Activated effector memory CD4-positive, alpha-beta T cell treated with anti-CD3 and anti-CD28 coated beads, Interleukin-2, amount 50 U/mL, for 16 hours (primary cell): ENCODE measurements around the gene JOSD2.

ENCODE experiments used
- DNase-seq: peaks from one replicate; pipeline ENCODE4 v3.0.0-alpha.2; 2020

JOSD2 gene, protein sequence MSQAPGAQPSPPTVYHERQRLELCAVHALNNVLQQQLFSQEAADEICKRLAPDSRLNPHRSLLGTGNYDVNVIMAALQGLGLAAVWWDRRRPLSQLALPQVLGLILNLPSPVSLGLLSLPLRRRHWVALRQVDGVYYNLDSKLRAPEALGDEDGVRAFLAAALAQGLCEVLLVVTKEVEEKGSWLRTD

DNA sequence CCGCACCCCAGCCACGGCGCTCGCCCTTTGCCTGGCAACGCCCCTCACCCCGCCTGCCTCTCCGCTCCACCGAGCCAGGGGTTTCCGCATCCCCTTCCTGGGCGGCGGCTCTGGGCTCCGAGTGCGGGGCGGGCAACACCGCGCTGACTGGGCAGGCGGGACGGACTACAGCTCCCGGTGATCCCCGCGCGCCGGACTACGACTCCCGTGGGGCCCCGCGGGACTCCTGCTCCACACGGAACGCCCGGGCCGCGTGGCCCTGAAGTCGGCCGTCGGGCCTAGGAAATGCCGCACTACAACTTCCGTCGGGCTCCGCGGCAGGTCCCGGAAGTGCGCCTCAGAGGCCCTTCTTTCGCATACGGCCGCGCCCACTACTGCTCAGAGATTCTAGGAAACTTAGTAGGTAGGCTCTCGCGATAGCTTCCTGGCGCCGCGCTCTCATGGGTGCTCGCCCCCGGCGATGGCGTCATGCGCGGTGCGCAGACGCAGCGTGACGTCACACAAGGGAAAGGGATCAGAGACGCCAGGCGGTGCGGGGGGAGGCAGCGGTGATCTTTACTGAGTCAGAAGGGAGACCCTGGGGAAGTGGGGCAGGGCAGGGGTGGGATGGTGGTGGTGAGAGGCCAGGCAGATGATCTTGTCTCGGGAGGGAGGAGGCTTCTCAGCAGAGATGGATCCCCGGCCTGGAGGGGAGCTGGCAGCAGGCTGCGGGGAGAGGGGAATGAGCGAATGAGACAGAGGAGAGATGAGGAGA is at the start of gene JOSD2:
Gene JOSD2 (minus strand): TSS at position 123 of the 754 bp plus-strand sequence. CDS start 760 bp downstream, outside the sequence.
- DNase-seq, result peak; percentile 99

DNA sequence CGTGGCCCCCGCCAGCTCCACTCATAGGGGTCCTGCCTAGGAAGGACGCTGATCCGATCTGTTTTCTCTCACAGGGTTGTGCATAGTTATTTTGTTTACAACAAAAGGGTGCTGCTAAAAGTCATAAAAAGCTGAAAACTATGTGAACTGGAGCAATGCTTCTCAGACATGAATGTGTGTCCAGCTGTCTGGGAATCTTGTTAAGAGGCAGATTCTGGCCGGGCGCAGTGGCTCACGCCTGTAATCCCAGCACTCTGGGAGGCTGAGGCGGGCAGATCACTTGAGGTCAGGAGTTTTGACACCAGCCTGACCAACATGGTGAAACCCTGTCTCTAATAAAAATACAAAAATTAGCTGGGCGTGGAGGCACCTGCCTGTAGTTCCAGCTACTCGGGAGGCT is 48.6 kb upstream of the JOSD2 start:
- no peak for DNase-seq

DNA sequence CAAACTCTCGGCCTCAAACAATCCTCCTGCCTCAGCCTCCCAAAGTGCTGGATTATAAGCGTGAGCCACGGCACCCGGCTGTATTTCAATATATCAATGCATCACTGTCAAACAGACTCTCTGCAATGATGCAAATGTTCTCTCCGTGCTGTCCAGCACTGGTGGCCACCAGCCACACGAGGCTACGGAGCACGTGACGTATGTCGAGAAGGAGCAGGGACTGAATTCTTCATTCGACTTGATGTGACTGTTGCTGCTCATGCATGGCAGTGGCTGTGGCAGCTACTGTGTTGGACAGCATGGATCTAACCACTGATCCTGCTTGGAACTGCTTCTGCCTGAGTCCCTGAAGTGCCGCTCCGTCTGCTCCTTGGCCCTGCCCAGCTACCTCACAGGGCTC is 47.5 kb upstream of the JOSD2 start:
- DNase-seq, result no peak

DNA sequence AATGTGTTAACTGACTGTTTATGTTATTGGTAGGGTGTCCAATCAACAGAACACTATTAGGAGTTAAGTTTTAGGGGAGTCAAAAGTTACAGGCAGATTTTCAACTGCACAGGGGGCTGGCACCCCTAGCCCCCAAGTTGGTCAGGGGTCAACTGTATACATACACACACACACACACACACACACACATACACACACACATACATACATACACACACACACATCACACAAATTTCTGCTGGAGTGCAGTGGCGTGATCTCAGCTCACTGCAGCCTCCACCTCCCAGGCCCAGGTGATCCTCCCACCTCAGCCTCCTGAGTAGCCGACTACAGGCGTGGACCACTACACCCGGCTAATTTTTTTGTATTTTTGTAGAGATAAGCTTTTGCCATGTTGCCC is 47.0 kb upstream of the JOSD2 start:
- DNase-seq, result no peak

DNA sequence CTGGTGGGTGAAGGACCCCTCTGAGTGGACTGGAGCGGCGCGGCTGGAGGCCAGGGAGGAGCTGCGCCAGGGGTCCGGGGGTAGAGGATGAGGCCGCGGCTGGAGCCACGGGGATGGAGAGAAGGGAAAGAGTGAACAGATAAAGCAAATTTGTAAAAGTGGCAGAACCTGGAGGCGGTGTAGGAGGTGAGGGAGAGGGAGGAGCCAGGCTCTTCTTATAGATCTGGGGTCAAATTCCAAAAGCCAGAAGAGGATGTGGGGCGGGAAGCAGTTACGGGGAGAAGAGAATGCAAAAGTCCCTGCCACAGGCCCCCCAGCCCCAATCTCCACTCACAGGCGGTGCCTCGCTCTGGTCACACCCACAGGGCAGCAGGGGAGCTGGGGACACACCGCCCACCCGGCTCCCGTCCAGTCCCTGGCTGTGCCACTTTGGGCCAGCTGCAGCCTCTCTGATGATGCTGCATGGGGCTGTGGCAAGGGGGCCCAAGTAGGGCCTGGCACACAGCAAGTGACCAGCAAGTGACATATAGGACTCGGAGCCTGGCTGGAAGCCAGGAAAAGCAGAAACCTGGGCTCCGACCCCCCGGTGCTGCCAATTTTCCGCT is 46.1 kb upstream of the JOSD2 start:
- no peak for DNase-seq

DNA sequence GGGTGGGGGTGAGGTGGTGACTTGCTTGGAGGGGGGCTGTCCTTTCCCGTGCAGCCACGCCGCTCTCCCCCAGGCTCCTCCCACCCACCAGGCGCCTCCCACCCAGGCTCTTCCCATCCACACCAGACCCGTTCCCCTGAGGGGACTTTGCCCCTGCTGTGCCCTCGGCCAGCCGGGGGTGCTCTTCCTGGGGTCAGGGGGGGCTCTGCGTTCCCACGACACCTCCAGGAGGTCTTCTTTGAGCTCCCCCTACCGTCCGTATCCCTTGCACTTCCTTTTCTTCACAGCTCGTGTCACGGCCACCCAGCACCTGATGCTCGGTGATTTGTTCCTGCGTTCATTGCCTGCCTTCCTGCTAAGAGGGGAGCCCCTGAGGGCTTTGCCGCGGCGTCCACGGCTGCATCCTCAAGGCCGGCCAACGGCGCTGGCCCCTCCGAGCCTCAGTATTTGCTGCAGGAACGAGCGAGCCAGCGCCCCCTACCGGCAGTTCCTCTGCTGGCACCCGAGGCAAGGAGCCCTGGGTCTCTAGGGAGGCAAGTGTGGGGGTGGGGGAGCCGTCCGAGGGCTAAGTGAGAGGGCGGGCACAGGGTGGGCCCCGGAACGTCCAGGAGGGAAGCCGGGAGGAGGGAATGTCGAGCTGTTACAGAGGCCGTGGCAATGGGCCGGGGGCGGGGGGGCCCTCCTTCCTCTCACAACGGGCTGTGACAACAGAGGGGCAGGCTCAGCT is 45.5 kb upstream of the JOSD2 start:
- DNase-seq, result peak; percentile 90

DNA sequence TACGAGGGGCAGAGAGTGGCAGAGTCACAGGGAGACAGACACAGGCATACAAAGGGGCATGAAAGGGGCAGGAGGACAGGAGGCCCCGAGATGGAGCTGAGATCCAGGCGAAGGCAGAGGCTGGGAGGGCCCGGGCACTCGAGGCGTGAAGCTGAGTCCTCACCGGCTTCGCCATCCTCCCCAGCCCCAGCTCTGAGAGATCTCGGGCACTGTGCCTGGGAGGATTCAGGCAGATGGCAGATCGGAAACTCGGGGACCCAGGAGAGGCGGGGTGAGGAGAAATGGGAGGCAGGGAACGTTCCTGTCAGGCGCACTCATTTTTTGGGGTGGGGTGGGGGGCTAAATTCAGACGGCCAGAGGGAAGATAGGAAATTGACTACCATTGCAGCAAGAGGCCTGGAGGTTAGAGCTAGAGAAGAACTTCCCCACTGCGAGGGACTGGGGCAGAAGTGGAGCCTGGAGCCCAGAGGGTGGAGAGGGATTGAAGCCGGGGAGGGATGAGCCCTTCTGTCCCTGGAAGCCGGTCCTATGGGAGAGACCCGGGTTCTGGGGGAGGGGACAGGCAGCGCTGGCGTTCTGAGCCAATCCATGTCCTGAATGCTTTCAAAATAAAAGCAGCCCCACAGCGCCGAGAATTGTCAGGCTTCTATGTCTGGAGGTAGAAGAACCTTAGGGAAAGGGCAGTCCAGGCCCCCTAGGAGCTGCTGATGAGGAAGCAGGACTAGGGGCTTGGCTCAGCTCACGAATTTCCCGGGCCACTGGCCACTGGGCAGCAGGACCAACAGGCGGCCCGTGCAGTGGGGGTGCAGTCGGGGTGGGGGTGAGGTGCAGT is 44.7 kb upstream of the JOSD2 start:
- DNase-seq, result no peak

DNA sequence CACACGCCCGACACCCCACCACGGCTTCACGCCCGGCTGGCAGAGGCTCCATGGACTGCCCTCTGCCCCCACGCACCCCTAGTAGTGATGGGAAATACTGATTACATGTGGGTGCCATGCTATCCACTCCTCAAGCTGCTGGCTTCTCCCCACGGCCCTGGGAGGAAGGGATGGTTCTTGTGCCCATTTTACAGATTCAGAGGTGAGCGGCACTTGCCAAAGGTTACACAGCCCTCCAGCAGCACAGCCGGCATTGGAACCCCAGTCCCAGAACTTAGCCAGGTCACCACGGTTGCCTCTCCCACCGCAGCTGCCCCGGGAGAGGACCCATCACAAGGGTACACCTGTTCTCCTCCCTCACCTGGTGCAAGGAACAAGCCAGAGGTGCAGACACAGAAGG is 44.0 kb upstream of the JOSD2 start:
- DNase-seq, result no peak

DNA sequence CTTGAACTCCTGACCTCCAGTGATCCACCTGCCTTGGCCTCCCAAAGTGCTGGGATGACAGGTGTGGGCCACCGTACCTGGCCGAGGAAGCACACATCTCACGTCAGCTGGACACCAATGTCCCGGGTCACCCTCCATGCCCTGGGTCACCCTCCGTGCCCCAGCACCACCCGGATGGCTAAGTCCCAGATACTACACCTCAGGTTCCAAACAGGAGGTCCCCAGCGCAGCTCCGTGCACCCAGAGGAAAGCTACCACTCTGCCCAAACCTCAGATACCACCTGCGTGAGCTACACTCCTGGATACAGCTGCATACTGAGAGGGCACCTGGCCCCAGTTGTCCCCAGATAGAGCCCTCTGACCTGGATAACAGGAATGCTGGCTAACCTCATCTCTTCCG is 43.2 kb upstream of the JOSD2 start:
- no peak for DNase-seq

DNA sequence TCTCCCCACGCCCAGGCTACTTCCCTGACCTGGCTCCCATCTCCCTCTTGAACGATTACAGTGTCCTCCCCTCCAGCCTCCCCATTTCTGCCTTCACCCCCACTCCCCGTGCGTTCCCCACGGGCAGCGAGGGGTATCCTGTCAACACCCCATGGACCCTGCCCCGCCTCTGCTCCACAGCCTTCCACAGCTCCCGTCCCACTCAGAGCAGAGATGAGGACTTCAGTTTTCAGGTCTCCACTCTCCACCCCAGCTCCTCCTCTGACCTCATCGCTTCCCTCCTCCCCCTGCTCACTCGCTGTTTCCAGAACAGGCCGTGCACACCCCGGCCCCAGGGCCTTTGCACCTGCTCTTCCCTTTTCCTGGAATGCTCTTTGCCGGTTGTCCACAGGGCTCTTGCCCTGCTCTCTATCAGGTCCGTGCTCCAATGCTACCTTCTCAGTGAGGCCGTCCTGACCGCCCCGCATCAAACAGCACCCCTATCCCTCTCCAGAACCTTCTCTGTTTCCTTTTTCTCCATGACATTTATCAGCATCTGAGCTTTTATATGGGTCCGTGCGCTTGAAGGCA is 42.2 kb upstream of the JOSD2 start:
- DNase-seq, result no peak

DNA sequence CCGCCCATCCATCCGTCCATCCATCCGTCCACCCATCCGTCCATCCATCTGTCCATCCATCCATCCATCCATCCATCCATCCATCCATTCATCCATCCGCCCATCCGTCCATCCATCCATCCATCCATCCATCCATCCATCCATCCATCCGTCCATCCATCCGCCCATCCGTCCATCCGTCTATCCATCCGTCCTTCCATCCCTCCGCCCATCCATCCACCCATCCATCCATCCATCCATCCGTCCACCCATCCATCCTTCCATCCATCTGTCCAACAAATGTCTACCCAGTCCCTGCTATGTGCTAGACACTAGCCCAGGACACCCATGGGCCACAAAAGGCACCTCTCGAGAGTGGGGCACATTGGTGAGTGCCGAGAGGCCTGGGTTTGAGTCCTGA is 41.5 kb upstream of the JOSD2 start:
- no peak for DNase-seq

DNA sequence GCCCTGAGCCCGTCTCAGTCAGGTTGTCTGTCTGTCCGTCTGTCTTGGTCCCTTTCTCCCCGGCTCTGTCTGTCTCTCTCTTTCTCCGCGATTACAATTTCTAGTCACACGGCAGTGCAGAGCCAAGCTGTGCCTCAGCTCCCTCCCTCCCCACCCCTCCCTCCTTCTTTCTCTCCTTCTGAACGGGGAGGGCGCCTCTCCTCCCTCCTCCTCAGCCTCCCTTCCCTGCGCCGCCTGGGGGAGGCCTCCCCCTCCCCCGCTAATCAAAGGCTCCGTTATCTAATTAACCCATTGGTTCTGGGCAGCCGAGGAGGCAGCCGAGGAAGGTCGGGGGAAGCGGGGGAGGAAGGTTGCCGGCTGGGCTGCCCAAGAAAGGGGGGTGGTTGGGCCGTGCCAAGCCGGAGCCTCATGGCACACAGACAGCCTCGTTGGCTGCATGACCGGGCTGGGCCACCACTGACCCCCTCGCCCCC is 40.8 kb upstream of the JOSD2 start:
- no peak for DNase-seq

DNA sequence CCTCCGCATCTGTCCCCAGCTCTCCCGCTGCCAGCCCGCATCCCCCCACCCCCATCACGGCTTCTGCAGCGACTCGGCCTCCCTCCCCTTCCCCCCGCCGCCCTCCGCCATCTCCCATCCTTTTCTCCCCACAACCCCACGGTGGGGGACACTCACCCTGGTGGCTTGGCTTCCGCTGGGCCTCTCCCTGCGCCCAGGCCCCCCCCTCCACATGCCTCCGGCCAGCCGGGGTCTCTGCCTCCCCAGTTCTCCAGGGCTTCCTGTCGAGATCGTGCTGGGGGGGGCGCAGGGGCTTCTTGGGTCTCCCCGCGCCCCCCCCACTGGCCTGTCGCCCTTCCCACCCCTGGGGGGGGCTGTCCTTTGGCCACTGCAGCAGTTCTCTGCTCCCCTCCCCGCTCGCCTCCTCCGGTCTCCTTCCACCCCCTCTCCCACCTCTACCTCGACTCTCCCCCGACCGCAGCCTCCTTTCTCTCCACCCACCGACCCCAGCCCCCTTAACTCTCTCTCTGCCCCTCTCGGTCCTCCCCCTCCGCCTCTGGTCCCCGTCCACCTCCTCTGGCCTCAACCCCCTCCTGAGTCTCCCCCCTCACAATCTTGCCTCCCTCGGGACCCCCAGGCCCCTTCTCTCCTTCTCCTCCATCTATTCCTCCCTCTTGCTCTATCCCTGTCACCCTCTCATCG is 40.2 kb upstream of the JOSD2 start:
- no peak for DNase-seq

DNA sequence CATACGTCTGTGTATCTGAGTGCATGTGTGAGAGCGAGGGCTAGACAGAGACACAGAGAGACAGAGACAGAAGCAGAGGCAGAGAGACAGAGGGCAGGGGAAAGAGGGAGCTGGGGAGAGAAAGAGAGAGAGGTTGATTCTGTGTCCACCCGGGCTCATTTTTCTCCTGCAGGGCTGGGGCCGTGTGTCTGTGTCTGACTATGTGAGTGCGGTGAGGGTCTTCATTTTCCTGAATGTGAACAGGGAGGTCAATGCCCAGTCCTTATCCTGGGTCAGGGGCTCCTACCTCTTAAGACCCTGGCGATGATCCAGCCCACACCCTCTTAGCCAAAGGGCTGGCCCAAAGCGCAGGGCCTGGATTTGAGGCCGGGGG is 39.6 kb upstream of the JOSD2 start:
- DNase-seq, result no peak

DNA sequence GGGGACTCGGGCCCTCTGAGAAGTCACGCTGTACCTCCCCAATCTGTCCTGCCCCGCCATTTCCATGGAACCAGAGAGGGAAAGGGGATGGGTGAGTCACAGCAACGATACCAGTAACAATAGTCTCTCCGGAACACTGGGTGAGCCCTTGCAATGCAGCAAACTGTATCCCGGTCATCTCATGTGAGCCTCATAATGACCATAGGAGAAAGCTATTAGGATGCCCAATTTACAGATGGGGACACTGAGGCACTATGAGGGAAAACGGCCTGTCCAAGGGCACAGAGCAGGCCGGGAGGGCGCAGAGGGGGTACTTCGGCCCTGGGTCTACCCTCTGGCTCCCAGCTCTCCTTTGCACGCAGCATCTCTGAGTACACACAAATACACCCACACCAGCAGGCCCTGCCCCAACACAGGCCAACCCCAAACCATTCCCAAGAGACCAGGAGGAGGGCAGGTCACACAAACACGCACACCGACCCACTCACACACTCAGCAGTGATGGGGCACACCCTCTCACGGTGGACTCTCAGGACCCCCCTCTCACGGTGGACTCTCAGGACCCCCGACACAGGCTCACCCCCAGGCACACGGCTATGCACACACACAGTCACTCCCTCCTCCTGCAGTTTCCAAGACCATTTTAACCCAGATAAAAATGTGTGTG is 39.1 kb upstream of the JOSD2 start:
- no peak for DNase-seq

DNA sequence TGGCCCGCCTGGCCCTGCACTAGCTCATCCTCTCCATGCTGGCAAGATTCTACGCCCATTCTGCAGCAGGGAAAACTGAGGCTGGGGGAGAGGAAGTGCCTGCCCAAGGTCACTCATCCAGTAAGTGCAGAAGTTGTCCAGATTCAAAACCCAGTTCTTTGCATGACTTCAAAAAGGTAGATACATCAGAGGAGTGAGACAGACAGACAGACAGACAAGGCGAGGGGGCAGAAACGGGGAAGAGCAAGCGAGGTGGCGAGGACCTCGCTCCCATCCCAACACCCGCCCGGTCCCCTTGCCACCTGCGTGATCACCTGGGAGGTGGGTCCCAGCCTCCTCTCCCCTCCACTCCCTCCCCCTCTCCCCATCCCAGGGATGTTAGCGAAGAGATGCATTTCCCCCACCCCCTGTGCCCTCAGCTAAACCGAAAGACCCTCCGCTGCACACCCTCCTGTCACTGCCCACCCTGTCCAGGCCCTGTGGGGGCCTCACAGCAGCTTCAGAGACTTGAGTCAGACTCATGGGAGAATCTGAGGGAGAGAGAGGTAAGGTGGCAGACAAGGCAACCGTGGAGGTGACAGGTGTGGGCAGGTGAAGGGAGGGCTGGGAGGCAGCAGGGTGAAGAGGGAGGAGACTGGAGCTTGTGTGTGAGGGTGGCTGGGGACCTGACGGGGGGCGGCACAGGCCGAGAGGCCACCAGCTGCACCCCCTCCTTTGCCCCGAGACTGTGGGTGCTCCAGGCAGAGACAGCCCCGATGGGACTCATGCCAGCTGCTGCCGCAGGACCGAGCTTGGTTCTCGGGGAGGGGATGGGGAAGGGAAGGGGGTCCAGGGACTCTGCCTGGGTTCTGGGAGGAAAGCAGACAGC is 38.3 kb upstream of the JOSD2 start:
- no peak for DNase-seq

DNA sequence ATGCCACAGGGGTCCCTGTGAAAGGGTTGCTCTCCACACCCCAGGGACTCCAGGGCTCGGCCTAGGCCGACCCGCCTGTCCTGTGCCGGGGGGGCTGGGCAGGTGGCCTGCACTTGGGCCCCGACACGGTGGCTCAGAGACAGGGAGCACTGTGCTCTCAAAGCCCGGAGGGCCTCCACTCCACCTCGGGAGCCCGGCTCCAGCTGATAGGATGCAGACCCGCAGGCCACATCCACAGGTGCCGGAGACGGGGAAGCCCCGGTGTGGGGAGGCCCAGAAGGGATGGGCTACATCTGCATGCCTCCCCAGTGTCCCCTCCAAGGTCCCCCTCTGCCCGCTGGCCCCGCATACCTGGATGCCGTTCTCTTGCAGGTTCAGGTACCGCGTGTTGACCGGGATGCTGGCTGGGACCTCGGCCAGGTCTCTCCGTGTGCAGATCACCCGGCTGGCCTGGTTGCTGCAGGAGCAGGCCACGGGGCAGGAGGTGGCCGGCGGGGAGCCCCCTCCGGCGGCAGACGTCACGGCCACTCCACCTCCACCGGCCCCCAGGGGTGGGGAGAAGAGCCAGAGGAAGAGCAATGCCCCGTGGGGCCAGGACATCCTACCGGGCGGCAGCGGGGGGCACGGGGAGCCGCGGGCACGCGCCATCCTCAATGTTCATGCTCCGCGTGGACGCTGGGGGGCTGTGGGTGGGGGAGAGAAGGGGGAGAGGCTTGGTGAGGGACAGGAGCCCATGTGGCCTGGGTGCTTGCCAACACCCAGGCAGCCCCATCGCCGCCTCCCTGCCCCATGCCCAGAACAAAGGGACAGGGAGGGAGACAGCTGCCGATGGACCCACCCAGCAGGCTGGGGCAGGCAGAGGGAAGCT is 37.4 kb upstream of the JOSD2 start:
- DNase-seq, result no peak

DNA sequence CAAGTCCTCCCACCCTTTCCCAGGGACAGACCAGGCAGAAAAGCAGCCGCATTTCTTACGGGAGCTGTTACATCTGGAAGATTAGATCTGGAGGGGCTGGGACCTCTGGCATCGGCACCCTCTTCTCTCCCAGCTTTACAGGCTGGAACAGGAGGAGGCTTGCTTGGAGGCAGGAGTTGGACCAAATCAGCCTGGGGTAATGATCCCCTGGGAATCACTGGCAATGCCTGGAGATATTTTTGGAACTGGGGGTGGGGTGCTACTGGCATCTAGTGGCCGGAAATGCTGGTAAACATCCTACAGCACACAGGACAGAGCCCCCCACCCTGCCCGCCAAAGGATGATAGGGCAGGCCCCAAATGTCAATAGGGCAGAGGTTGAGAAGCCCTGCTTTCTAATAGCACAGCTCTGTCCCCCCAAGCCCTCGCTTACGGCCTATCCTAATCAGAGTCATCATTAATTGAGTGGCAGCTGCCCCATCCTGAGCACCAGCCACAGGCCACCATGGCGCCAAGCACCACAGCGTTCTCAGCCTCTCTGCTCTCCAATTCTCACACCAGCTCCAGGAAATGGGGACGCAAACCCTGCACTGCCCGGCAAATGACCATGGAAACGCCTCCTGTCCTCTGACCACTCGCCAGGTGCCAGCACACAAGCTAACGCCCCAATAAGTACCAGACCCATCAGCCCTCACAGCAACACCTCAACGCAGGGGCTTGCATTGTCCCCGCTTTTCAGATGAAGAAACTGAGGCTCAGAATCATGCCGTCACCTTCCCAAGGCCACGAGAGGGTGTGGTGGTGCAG is 36.6 kb upstream of the JOSD2 start:
- DNase-seq, result no peak
